Activated CD4-positive, alpha-beta T cell treated with anti-CD3 and anti-CD28 coated beads for 1 hour (primary cell): Measurements from ENCODE around the gene RALGDS.

Experiments used
- DNase-seq: peaks from one replicate; pipeline ENCODE4 v3.0.0-alpha.2; 2020

Gene RALGDS

DNA sequence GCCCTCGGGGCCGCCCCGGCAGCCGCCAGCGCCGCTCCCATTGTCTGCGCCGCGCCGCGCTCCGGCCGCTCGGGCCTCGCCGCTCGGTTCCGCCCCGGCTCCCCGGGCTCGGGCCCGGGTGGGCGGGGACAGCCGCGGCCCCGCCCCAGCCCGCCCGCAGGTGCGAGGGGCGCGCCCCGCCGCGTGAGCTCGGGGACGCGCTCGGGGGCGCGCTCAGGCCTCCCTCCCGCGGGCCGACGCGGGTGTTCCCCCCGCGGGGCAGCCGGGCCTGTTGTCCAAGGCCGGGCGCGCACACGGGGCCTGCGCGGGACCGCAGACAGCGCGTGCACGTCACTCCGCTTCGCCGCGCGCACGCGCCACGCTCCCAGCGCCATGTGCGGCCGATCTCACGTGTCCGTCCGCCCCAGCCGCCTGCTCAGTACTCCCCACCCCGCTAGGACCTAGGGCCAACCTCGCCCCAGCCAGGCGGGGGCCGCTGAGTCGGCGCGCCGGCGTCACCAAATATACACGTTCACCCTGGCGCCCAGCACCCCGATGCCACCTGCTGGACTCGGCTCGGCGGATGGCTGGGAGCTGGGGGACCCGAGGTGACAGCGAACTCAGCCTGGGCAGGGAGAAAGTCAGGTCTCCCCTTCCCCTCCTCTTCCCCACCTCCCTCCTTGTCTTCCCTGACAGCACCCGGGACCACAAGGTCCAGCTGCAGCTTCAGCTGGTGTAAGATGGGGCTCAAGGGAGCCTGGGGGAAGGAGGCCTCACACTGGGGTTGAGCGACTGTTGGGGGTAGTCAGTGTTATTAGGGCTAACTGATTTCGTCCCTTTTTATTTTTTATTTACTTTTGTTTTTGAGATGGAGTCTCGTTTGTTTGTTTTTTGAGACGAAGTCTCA lies 28.3 kb upstream of the RALGDS start:
- peak; percentile 67 for DNase-seq

DNA sequence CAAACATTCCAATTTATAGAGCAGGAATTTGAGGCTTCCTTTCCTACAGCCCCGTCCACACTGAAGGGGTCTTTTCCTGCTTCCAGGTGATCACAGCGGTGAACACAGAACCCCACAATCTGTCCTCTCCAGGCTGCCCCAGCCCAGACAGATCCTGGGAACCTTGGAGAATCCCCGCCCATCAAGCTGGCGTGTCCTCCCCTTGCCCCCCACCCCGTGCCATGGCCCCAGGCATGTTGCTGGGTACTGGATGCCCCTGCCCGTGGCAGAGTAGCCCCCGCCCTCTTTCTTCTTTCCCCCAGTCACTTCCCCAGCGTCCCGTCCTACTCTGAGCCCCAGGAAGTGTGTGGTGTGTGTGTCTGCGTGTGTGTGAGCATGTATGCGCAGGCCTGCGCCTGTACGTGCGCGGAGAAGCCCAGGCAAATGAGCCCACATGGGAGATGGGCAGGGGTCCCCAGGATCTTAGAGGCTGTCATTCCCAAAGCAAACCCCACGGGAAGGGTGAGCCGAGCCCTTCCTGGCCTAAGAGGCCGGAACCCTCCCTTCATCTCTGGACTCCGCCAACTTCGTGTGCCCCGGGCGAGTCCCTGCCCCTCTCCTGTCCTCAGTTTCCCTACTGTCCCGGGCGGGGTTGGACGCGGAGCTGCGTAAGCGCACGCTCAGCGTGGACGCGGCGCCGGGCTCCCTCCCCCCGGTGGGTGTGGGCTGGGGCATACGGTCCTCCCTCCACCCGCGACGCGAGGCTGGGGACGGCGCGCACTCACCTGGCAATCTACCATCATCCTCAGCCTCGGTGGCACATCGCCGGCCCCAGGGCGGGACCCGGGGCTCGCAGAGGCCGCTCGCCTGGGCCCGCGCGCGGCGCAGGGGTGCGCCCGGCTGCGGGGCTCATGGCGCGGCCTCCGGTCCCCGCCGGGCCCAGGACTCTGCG lies 27.4 kb upstream of the RALGDS start:
- DNase-seq: peak; percentile 31

DNA sequence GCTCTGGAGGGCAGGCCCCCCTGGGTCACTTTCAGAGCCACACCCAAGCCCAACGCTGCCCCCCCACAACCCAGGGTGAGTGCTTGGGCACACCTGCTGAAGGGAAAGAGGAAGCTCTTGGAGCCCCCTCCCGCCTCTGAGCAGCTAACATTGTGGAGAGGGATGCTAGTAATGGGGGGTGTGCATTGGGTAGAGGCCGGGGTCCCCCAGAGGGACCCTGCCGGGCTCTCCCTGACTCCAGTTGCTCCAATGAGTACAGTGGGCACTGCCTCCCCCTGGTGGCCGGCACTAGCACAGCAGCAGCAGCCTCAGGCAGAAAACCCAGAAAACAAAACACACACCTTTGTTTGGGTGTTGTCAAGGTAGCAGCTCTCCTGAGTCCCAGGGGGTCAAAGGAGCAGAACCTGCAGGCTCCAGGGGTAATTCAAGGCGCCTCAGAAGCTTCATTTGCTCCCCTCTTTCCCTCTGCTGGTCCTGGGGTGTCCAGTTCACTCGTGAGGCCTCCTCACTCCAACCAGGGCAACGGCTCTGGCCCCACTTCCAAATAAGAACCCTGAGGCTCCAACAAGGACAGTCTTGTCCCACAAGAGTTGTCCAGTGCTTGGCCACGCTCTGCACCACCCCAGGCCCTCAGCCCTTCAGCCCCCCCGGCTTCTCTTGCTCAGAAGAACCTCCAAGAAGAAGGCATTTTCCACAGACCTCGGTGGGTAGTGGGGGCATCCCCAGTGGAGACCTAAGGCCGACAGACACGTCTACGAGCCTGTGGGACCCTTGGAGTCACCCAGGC lies 26.6 kb upstream of the RALGDS start:
- peak; percentile 76 for DNase-seq

DNA sequence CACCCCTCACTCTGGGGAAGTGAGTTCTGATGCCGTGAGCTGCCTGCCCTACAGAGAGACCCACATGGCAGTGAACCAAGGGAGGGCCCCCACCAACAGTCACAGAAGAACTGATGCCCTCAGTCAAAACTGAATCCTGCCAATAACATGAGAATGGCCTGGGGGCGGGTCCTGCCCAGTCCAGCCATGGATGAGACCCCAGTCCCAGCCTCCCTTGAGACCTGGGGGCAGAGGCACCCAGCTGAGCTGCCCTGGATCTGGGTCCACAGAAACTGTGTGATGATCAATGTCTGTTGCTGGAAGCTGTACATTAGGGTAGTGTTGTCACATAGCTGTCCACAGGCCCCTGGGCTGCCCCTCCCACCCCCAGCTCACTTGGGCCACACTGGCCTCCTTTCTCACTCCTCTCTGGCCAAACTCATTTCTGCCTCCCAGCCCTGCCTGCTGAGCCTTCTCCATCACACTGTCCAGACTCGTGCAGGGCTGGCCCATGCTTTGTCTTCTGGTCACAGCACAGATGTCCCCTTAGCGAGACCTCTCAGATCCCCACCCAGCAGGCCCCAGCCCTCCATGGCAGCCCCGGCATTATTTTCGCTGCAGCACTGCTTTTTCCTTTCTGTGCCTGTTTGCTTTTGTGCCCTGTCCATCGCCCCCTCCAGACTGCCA lies 25.8 kb upstream of the RALGDS start:
- no peak for DNase-seq

DNA sequence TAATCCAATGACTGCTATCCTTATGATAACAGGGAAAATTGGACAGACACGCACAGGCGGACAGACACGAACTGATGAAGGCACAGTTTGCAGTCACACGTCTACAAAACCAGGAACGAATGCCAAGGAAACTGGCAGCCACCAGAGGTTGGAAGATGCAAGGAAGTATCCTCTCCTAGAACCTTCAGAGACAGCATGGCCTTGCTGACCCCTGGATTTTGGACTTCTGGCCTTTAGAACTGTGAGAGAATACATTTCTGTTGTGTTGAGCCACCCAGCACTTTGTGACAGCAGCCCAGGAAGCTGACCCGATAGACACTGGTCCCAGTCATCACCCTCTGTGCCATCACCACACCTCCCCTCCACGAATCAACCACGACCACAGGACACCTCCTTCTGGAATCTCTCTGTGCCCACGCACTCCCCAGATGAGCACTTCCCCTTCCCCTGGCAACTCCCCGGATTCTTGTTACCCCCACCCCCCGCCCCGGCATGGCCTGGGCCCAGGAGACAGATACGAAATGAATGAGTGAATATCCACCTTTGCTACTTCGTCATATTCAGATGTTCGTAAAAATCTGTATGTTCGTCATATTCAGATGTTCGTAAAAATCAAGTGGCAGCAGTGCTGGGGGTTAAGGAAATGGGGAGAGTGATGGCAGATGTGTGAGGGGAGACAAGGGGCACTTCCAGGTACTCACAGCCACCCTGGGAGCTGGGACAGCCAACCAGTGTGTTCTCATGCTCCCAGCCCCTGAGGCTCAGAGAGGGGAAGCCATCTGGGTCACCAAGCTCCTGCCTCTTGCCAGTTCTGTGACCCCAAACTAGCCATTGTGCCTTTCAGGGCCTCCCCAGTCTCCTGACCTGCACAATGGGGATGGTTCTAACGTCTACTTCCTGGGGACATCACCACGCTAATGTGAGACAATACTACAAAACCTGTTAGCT lies 24.1 kb upstream of the RALGDS start:
- no peak for DNase-seq

DNA sequence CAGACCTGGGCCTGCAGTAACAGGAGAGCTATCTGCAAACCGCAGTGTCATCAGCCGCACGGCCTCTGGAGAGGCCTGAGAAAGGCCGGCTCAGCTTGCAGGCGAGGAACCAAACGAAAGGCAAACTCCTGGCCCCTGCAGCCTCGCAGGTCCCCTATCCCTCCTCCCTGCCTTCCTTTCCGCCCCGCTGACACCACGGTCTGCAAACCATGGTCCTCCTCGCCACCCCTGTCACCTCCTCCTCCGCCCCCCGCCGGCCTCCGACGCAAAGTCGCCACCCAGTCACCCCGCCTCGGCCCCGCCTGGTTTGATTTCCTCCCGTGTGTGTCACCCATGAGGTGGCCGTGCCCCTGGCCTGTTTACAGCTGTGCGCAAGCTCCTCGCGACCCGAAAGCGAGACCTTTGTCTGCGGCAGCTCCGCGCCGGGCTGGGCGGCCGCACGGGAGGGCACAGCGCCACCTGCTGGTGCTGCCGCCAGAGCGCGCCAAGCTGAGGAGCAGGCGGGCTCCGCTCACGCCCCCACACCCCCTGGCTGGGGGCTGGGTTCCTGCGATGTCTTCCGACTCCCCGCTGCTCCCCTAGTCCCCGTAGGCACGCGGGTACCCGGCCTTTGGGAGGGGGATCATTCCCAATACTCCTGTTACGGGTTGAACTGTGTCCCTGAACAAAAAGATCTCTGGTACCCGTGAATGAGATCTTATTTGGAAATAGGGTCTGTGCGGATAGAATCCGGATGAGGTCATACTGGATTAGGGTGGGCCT lies 23.3 kb upstream of the RALGDS start:
- DNase-seq: peak; percentile 89

DNA sequence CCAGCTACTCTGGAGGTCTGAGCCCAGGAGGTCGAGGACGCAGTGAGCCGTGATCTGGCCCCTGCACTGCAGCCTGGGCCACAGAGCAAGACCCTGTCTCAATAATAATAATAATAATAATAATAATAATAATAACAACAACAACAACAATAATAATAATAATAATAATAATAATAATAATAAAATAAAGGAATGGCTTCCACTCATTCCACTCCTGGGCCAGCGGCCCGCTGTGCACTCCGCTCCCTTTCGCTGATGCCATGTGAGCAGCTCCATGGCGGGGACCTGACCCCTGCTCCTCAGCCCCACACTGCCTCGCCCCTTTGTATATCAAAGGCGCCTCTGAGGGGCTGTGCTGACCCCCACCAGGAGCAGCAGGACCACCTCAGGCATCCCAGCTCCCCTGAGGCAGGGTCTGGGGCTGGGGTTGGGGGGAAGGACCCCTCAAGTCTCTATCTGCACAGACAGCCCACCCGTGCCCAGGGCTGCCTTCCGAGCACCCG lies 22.6 kb upstream of the RALGDS start:
- DNase-seq: no peak

DNA sequence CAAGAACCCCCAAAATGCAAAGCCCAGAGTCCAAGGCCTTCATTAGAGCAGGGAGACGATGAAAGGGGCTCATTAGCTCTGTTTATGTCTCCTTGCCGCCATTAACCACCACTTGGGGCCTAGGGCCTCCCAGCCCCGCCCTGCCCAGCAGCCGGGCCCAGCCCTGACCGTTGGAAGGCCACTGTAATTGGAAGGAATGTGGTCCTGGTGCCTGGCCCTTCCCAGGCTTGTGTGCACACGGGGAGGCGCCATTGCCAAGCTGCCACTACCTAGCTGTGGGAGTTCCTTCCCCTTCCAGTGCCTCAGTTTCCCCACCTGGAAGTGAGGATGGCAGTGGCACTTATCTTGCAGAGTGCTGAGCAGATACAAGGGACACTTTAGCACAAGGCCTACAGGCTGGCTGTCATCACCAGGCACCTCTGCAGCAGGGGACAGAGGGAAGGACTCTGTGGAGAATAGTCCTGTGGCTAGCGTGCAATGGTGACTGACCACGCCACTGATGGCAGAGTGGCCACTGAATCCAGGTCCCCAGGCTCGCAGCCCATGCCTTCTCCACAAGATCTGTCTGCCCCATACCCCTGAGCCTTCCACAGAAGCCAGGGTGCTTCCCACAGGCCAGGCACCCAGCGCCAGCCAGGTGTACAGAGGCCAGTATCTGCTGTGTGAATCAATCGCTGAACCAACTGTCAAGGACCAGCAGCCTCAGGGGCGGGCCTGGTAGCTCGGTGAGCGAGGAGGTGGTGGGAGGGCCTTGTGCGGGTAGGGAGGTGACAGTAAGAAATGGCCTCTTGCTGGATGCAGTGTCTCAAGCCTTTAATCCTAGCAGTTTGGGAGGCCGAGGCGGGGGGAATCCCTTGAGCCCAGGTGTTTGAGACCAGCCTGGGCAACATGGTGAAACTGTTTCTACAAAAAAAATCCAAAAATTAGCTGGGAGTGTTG lies 21.9 kb upstream of the RALGDS start:
- no peak for DNase-seq

DNA sequence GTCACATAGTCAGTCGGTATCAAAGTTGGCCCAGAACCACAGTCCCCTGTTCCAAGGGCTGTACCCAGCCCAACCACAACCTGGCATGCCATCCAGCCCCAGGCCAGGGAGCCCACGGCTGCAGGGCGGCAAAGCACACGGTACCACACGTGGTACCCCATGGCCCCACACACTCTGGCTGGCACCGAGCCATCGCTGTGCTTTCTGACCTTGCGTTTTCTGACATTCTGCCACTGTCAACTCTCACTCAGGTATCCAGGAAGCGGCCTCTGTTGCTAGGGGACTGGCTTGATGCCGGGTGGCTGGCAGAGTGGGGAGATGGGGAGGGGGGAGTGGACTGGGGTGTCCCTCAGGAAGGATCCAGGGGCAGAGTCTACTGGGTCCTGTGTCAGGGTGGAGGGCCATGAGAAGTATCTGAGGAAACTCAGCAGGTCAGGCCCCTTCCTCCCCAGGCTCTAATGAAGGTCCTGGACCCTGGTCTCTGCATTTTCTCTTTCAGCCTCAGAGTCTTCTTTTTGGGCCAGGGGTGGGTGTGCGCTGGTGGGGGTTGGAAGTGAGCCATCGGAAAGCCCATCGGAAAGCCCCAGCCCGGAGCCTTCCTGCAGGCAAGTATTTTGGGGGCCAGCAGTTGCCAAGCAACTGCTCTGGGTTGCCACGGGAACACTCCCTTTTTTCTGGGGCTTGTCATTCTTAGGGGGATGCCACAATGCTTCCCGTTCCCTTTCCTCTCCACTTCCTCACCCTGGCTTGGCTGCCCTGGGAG lies 21.0 kb upstream of the RALGDS start:
- DNase-seq: peak; percentile 55

DNA sequence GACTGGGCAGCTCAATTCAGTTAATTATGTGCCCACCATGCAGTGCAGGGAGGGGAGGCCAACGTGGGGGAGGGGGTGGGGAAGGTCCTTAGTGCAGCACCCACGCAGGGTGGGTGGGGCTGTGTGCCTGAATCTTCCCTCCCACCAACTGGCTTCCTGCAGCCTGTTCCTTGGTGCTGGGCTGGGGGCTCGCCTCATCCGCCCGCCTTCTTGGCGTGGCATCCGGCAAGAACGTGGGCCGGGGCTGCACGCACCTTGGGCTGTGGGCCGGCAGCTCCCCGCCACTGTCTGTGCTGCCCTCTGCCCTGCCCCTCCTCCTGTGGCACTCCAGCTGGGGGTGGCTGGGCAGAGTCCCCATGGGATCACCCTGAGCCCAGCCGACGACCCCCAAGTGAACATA lies 19.6 kb upstream of the RALGDS start:
- no peak for DNase-seq

DNA sequence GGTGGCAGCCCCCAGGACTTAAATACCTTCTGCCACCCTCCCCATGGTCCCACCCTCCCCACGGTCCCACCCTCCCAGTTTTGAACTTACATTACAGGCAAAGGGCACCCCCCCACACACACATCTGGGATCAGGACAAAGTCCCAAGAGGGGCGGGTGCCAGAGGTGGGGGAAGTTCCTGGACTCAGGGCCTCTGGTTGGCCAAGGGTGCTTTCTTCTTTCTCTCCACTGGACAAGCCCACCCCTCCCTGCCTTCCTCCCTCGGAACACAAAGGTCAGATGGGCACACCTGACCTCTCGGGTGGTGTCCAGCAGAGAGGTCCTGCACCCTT lies 19.1 kb upstream of the RALGDS start:
- DNase-seq: no peak

DNA sequence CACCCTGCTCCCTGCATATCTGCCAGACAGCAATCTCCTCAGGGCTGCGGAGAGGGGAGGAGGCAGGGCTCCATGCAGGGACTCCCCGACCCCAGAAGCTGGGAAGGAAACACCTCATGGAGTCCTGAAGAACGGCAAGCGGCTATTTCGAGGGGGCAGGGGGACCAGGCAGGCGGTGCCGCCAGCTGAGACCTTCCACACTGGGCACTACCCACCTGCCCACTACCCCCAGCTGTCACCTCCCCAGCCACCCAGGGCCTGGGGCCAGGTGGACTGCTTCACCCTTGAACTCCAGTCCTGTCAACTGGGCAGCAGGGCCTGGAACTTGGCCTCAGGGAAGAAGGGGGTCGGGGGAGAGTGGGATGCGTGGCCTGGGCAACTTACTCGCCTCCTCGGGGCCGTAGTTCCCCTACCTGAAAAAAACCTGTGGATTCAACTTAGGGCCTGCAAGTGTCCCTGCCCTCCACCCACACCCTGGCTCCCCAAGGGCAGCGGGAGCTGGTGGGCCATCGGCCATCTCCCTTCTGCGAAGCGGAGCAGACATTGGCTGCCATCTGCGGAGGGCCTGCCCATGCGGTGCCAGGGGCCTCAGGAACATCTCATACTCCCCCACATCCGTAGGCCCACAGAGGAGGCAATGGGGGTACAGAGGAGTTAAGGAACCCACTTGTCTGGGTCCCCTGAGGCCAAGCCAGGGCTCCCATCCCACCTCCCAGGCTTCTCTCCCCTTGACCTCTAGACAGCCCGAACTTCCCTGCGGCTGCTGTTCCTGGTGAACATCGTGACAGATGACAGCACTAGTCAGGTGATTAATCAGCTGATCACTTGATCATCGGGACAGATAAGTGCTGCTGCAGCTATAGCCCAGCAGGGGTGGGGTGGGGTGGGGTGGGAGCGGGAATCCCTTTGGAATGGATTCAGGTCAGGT lies 18.5 kb upstream of the RALGDS start:
- no peak for DNase-seq

DNA sequence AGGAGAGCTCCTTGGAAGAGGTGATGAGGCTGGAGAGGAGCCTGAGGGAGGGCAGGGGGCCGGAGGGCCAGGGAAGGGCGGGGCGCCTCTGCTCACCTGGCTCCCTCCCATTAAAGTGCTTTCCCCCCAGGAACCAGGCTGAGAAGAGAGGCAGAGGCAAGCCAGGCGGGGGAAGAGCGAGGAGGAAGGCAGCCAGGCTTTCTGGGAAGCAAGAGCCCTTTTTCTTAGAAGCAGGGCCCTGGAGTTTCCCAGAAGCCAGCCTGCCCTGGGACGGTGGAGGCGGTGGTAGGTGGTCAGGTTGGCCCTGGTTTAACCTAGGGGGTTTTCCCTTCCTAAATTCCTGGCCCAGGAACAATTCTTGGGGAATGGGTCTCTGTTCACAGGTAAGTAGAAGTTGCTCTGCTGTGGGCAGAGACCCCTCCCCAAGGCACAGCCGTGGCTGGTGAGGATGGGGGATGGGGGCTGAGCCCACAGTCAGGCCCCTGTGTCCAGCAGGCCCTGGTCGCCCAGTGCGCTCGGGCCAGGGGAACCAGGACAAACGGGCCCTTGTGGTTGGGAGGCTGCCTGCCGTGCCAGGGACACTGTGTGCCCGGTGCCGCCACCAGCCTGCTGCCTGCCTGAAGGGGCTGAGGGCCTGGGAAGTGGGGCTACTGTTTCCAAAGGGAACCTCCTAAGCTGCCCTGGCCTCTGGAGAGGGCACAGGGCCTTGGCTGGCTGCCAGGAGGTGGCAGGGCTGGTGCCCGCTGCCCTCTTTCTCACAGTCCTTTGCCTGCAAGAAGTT lies 16.6 kb upstream of the RALGDS start:
- DNase-seq: no peak

DNA sequence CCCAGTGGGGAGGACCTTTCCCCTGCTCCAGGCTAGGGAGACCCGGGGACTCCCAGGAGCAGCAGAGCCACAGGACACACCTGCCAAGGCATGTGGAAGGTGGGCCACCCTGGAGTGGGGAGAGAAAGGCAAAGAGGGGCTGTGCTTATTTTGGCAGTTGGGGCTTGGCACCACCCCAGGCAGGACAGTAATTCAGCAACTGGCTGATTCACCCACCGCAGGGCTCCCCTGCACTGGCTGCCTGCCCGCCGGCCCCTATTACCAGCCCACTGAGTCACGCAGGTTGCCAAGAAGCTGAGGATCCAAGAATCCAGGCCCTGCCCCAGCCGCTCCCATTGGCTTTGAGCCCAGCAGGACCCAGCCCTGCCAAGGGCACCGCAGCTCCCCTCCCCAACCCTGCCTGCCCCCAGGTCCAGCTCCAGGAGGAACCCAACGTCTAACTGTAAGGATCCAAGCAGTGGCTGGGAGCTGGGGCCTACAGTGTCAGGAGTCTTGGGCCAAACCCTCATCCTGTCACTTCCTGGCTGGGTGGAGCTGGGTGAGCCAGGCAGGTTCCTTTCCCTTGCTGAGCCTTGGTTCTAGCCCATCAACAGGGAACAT lies 14.2 kb upstream of the RALGDS start:
- no peak for DNase-seq

DNA sequence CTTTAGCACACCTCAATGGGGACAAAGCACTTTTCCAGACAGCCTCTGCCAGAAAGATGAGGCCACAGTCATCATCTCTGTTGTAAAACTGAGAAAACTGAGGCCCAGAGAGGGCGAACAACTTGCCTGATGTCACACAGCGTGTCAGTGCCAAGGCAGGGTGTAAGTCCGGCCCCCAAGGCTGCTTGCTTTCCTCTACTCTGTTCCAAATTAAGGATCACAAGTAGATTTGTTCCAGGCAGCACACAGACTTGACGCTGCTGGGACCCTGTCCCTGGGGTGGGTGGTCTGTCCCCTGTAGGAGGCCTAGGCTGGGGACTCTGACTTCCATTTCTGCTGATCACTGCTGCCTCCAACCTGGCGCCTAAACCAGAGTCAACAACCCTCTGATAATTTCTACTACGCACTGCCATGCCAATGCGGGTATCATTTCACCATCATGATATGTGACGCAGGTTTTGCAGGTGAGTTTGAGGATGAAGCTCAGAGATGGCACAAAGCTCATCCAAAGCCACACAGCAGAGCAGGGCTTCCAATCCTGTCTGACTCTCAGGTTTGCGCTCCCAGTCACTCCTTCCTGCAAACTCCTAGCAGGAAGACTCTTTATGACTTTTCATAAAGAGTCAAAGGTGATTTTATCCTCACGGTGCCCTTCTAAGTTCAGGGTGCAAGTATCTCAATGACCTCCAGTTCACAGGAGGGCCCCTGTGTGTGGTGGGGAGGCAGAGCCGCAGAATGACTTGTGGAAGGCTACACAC lies 13.5 kb upstream of the RALGDS start:
- no peak for DNase-seq
